ENCODE measurements around the gene SLC8A1. TPM values are rescaled to one million over a fixed set of nuclear protein-coding genes. Genes with fewer than 3 reads are reported as not detected.

The SLC8A1 gene
- total and polyA plus RNA-seq, 10 of the 15 experiments (the other 5 are each of a cell fraction or from before 2014, with no cell fraction given), result under 0.01 to 1.2 (median 0.01) TPM; not detected in 3

DNA sequence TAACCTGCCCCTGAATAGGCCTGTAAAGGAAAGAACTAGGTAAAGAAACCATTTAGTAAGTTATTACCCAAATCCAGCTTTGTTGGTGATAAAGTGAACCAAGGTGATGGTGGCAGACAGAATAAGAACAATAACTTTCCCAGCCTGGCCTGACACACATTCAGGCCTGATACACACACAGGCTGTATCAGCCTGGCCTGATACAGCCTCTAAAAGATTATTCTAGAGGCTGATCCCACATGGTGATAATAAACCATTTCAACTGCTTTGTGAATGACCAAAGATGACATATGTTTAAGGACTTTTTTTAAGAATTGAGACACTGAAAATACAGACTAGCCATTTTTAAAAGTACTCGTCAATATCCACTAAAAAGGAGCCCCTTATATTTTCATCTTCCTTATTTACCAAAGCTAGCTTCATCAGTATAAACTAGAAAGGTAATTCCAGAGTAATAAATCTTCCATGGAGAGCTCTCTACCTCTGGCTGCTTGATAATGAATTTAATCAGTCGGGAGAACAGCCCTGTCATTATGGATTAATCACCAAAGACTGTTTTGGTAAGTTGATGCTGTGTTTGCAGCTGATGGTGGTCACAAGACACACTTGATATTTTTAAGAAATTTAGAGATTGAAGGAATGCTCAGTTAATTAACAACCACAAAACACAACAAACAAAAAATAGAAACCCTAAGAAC is 77.2 kb downstream of the SLC8A1 start (continued):
- TF ChIP-seq, protein P1, sequence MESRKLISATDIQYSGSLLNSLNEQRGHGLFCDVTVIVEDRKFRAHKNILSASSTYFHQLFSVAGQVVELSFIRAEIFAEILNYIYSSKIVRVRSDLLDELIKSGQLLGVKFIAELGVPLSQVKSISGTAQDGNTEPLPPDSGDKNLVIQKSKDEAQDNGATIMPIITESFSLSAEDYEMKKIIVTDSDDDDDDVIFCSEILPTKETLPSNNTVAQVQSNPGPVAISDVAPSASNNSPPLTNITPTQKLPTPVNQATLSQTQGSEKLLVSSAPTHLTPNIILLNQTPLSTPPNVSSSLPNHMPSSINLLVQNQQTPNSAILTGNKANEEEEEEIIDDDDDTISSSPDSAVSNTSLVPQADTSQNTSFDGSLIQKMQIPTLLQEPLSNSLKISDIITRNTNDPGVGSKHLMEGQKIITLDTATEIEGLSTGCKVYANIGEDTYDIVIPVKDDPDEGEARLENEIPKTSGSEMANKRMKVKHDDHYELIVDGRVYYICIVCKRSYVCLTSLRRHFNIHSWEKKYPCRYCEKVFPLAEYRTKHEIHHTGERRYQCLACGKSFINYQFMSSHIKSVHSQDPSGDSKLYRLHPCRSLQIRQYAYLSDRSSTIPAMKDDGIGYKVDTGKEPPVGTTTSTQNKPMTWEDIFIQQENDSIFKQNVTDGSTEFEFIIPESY (IDR thresholded peaks at IDR 0.05), result no peak
- no peak for TF ChIP-seq EP300 (IDR thresholded peaks at IDR 0.05; ENCODE audit: borderline replicate concordance in 1 of 2, control insufficient read depth in 1 of 2, low read depth in 2 of 2, low read length in 2 of 2)
- TF ChIP-seq, protein P2, sequence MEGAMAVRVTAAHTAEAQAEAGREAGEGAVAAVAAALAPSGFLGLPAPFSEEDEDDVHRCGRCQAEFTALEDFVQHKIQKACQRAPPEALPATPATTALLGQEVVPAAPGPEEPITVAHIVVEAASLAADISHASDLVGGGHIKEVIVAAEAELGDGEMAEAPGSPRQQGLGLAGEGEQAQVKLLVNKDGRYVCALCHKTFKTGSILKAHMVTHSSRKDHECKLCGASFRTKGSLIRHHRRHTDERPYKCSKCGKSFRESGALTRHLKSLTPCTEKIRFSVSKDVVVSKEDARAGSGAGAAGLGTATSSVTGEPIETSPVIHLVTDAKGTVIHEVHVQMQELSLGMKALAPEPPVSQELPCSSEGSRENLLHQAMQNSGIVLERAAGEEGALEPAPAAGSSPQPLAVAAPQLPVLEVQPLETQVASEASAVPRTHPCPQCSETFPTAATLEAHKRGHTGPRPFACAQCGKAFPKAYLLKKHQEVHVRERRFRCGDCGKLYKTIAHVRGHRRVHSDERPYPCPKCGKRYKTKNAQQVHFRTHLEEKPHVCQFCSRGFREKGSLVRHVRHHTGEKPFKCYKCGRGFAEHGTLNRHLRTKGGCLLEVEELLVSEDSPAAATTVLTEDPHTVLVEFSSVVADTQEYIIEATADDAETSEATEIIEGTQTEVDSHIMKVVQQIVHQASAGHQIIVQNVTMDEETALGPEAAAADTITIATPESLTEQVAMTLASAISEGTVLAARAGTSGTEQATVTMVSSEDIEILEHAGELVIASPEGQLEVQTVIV (IDR thresholded peaks at IDR 0.05; ENCODE audit: borderline replicate concordance, partially characterized antibody), result no peak
- no peak for TF ChIP-seq ZNF274 (IDR thresholded peaks at IDR 0.05; ENCODE audit: insufficient read depth, insufficient read length)
- no peak for TF ChIP-seq RCOR1 (conservative IDR thresholded peaks at IDR 0.05; ENCODE audit: low read depth, low read length)

- H3K4me1 ChIP-seq (ENCODE audit: control insufficient read depth, insufficient read depth, low read length), result no peaks in the 10 kb centered on the region
- no peak for ATAC-seq
- no peaks in the 10 kb centered on the region for H3K36me3 ChIP-seq (ENCODE audit: control insufficient read depth in 2 of 2, insufficient read depth in 2 of 2, low read length in 1 of 2)
- FAIRE-seq, result no peak
- H3K27ac ChIP-seq (ENCODE audit: control insufficient read depth, insufficient read depth), result no peak overlapping the region
- H3K79me2 ChIP-seq (ENCODE audit: control insufficient read depth, insufficient read depth, low read length), result no peaks in the 10 kb centered on the region
- POLR2A ChIA-PET, result no interaction called here
- WGBS (ENCODE audit: insufficient coverage, insufficient replicate concordance, low lambda C conversion rate, missing lambda C conversion rate), result 0% methylated on average over 1 of the region's 1 CpG
- no peaks in the 10 kb centered on the region for H3K27me3 ChIP-seq (replicated peaks in 1 of 2; ENCODE audit: control insufficient read depth in 2 of 2, insufficient read depth in 2 of 2, low read length in 1 of 2)
- H3K9me3 ChIP-seq (replicated peaks; ENCODE audit: control insufficient read depth, insufficient read depth, low read length), result no peaks in the 10 kb centered on the region
- in situ Hi-C loops (cut with MboI) (no loop called here), intact Hi-C loops (cut with micrococcal nuclease; ENCODE audit: unreplicated experiment) (no loop called here)
- H3K4me2 ChIP-seq (ENCODE audit: control insufficient read depth, insufficient read depth), result no peak overlapping the region
- no peak overlapping the region for H2AFZ ChIP-seq (ENCODE audit: control insufficient read depth, low read depth, low read length)
- RAD21 ChIA-PET (ENCODE audit: unreplicated experiment), result no interaction called here
- SMC1A ChIA-PET (ENCODE audit: uncharacterized antibody, unreplicated experiment), result no interaction called here
- H3K4me3 ChIP-seq, result no peak overlapping the region
- BruUV-seq (replicated peaks), result no TSS peak
- DNase-seq (ENCODE audit: low read depth, low spot score), result no peak
- CTCF ChIA-PET, result no interaction called here
- no peak overlapping the region for H3K9ac ChIP-seq (ENCODE audit: control insufficient read depth, insufficient read depth, low read length)
- no peaks in the 10 kb centered on the region for H4K20me1 ChIP-seq (ENCODE audit: control insufficient read depth, insufficient read depth)
- no peak for TF ChIP-seq WRNIP1 (IDR thresholded peaks at IDR 0.05; ENCODE audit: borderline replicate concordance, low read depth, low read length)
- no peak for TF ChIP-seq STAT1 (conservative IDR thresholded peaks at IDR 0.05)
- no peak for TF ChIP-seq HDAC2 (IDR thresholded peaks at IDR 0.05)
- TF ChIP-seq, protein P3, sequence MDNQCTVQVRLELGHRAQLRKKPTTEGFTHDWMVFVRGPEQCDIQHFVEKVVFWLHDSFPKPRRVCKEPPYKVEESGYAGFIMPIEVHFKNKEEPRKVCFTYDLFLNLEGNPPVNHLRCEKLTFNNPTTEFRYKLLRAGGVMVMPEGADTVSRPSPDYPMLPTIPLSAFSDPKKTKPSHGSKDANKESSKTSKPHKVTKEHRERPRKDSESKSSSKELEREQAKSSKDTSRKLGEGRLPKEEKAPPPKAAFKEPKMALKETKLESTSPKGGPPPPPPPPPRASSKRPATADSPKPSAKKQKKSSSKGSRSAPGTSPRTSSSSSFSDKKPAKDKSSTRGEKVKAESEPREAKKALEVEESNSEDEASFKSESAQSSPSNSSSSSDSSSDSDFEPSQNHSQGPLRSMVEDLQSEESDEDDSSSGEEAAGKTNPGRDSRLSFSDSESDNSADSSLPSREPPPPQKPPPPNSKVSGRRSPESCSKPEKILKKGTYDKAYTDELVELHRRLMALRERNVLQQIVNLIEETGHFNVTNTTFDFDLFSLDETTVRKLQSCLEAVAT (IDR thresholded peaks at IDR 0.05), result no peak
- no peak for TF ChIP-seq RB1 (IDR thresholded peaks at IDR 0.05; ENCODE audit: borderline replicate concordance)
- TF ChIP-seq NR2C2 (IDR thresholded peaks at IDR 0.05; ENCODE audit: borderline replicate concordance, control insufficient read depth, insufficient read length, low read depth), result no peak
- no peak for TF ChIP-seq PBX3 (IDR thresholded peaks at IDR 0.05; ENCODE audit: insufficient replicate concordance, low read depth, low read length)
Measured at GRCh38 chr2:40373111-40373510, 78.8 kb downstream of the SLC8A1 start.

Measured in GM12878 (cell line).